ENCODE data around the gene PRR20A.
"Not testable (repeated sequence)": the region's sequence is repeated elsewhere in the genome, so short reads cannot be mapped to it uniquely, and the experiment has no call there.

The PRR20A gene

GRCh38 chr13:57140235-57140968, at the start of gene PRR20A:
Gene PRR20A (plus strand): TSS chr13:57140918. CDS start chr13:57141305, 387 bp downstream.
- DNase-seq (ENCODE audit: low spot score) = not testable (repeated sequence)

- no peak for DNase-seq (ENCODE audit: low spot score)
These were observed 25.8 kb upstream of the PRR20A start for GRCh38 chr13:57114945-57115344.

- peak; percentile 34 for DNase-seq (ENCODE audit: low spot score)
These were observed 17.0 kb upstream of the PRR20A start for GRCh38 chr13:57123681-57124080.

GRCh38 chr13:57128909-57129308, 11.8 kb upstream of the PRR20A start:
- no peak for DNase-seq (ENCODE audit: low spot score)

- DNase-seq (ENCODE audit: low spot score) = no peak
These were observed 4.6 kb upstream of the PRR20A start for GRCh38 chr13:57136093-57136492.

GRCh38 chr13:57137585-57137984, 3.1 kb upstream of the PRR20A start:
- no peak for DNase-seq (ENCODE audit: low spot score)

- no peak for DNase-seq (ENCODE audit: low spot score)
These were observed 1.7 kb upstream of the PRR20A start for GRCh38 chr13:57138988-57139387.

GRCh38 chr13:57139781-57140180, 937 bp upstream of the PRR20A start:
- DNase-seq (ENCODE audit: low spot score) = not testable (repeated sequence)

- DNase-seq (ENCODE audit: low spot score) = not testable (repeated sequence)
These were observed 6.5 kb downstream of the PRR20A start, which contains the start of gene PRR20B for GRCh38 chr13:57147188-57147587. Gene PRR20B (plus strand): TSS chr13:57147488. CDS start chr13:57147875, 387 bp downstream.

- DNase-seq (ENCODE audit: low spot score) = not testable (repeated sequence)
These were observed 7.4 kb downstream of the PRR20A start for GRCh38 chr13:57148106-57148505.

- DNase-seq (ENCODE audit: low spot score) = not testable (repeated sequence)
These were observed 13.0 kb downstream of the PRR20A start, which contains the start of gene PRR20C for GRCh38 chr13:57153761-57154160. Gene PRR20C (plus strand): TSS chr13:57154061. CDS start chr13:57154448, 387 bp downstream.

GRCh38 chr13:57160332-57160731, 19.6 kb downstream of the PRR20A start, which contains the start of gene PRR20D:
Gene PRR20D (plus strand): TSS chr13:57160632. CDS start chr13:57161019, 387 bp downstream.
- not testable (repeated sequence) for DNase-seq (ENCODE audit: low spot score)

- not testable (repeated sequence) for DNase-seq (ENCODE audit: low spot score)
These were observed 26.2 kb downstream of the PRR20A start, which contains the start of gene PRR20E for GRCh38 chr13:57166897-57167296. Gene PRR20E (plus strand): TSS chr13:57167197. CDS start chr13:57167584, 387 bp downstream.

- DNase-seq (ENCODE audit: low spot score) = no peak
These were observed 50.9 kb downstream of the PRR20A start for GRCh38 chr13:57191667-57192066.
